Mucosa of rectum (tissue), 2 donors: ENCODE measurements around the gene MAP2K5.

Experiments
- H3K27ac ChIP-seq, 2 donors: one replicate each; pipeline ENCODE4 v1.7.0; 2013; ENCODE audit warnings: inconsistent platforms in 2 of 2, low read depth in 2 of 2, low read length in 2 of 2
- H3K27me3 ChIP-seq, 2 donors: one replicate each; pipeline ENCODE4 v1.7.0; 2013; ENCODE audit warnings: low read length in 2 of 2; ENCODE audit not compliant: control insufficient read depth in 2 of 2, insufficient read depth in 2 of 2
- H3K36me3 ChIP-seq, 2 donors: one replicate each; pipeline ENCODE4 v1.7.0; 2013; ENCODE audit warnings: low read length in 2 of 2; ENCODE audit not compliant: control insufficient read depth in 2 of 2, insufficient read depth in 2 of 2
- H3K4me1 ChIP-seq, 2 donors: one replicate each; pipeline ENCODE4 v1.7.0; 2013; ENCODE audit warnings: low read length in 2 of 2, mild to moderate bottlenecking in 1 of 2; ENCODE audit not compliant: control insufficient read depth in 2 of 2, insufficient read depth in 2 of 2
- H3K4me3 ChIP-seq, 2 donors: one replicate each; pipeline ENCODE4 v1.7.0; 2013; ENCODE audit warnings: low read length in 2 of 2
- H3K9ac ChIP-seq, 2 donors: one replicate each; pipeline ENCODE4 v1.7.0; 2013; ENCODE audit warnings: low read length in 2 of 2, low read depth in 1 of 2, mild to moderate bottlenecking in 1 of 2
- H3K9me3 ChIP-seq, 2 donors: one replicate each; pipeline ENCODE4 v1.7.0; 2013; ENCODE audit warnings: low read length in 2 of 2; ENCODE audit not compliant: control insufficient read depth in 2 of 2
- donor health status: healthy.
- donor health status: Normal muscosa, but diverticular disease.

The MAP2K5 gene

GRCh38 chr15:67678993-67679392 lies 136.5 kb downstream of the MAP2K5 start:
- Histone ChIP-seq H3K9ac (no peak overlapping the region), H3K4me1 (no peaks in the 10 kb centered on the region), H3K9me3 (peaks cover 0 to 2% of the 10 kb centered on the region in 2 donors), H3K27ac (no peak overlapping the region), H3K27me3 (no peaks in the 10 kb centered on the region), H3K4me3 (no peak overlapping the region), H3K36me3 (peaks cover 0 to 2% of the 10 kb centered on the region in 2 donors)

DNA sequence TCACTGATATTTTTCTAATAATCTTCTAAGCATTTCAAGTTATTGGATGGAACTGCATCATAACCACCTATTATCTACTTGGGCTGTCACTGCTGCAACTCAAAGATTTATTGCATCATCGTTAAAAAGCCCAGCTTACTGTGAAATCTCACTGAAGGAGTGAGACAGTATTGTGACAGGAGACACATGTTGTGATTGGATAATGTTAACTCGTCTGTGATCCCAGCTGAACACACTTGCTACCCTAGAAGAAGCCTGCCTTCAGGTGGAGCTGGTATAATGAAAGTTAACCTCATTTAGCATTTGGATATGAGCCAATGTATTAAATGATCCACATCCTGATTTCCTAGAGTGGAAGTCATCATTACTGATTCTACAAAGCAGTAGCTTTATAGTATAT lies 138.1 kb downstream of the MAP2K5 start:
- peaks cover 0 to 2% of the 10 kb centered on the region in 2 donors for H3K9me3 ChIP-seq
- no peak overlapping the region for H3K4me3 ChIP-seq
- no peaks in the 10 kb centered on the region for H3K27me3 ChIP-seq
- no peak overlapping the region for H3K27ac ChIP-seq
- peaks cover 0 to 2% of the 10 kb centered on the region in 2 donors for H3K36me3 ChIP-seq
- H3K9ac ChIP-seq: no peak overlapping the region
- no peaks in the 10 kb centered on the region for H3K4me1 ChIP-seq

- Histone ChIP-seq H3K27me3 (no peaks in the 10 kb centered on the region), H3K4me1 (no peaks in the 10 kb centered on the region), H3K4me3 (no peak overlapping the region), H3K9ac (no peak overlapping the region), H3K27ac (no peak overlapping the region), H3K36me3 (peaks cover 0 to 2% of the 10 kb centered on the region in 2 donors), H3K9me3 (peaks cover 0 to 2% of the 10 kb centered on the region in 2 donors)
Observed at GRCh38 chr15:67685008-67685599, 142.6 kb downstream of the MAP2K5 start.

GRCh38 chr15:67685716-67686115 lies 143.2 kb downstream of the MAP2K5 start:
- H3K36me3 ChIP-seq: peaks cover 0 to 2% of the 10 kb centered on the region in 2 donors
- no peaks in the 10 kb centered on the region for H3K4me1 ChIP-seq
- H3K9me3 ChIP-seq: peaks cover 0 to 2% of the 10 kb centered on the region in 2 donors
- H3K27ac ChIP-seq: no peak overlapping the region
- no peaks in the 10 kb centered on the region for H3K27me3 ChIP-seq
- H3K9ac ChIP-seq: no peak overlapping the region
- no peak overlapping the region for H3K4me3 ChIP-seq

DNA sequence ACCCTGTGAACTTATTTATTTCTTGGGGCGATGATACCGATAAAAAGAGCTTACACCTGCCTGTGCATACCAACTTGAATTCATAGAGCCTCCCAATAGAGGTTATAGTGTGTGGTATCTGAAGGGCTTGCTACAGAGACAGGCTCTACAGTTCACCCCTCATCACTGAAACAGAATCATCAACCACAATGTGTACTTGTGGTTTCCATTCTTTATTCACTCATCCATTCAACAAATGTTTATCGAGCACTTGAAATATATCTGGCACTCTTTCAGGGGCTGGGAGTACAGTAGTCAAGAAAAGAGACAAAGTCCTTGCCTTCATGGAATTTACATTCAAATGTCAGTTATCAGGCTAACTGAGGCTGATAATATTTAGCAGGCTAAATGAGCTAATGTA lies 148.4 kb downstream of the MAP2K5 start:
- Histone ChIP-seq H3K9me3 (no peaks in the 10 kb centered on the region), H3K27ac (no peak overlapping the region), H3K36me3 (no peaks in the 10 kb centered on the region), H3K4me1 (no peaks in the 10 kb centered on the region), H3K4me3 (no peak overlapping the region), H3K9ac (no peak overlapping the region), H3K27me3 (no peaks in the 10 kb centered on the region)

- H3K4me3 ChIP-seq: no peak overlapping the region
- H3K4me1 ChIP-seq: no peaks in the 10 kb centered on the region
- no peak overlapping the region for H3K27ac ChIP-seq
Observed at GRCh38 chr15:67691450-67691849, 148.9 kb downstream of the MAP2K5 start.

GRCh38 chr15:67692573-67692972 lies 150.1 kb downstream of the MAP2K5 start:
- no peak overlapping the region for H3K4me3 ChIP-seq
- H3K9ac ChIP-seq: no peak overlapping the region
- H3K27ac ChIP-seq: no peak overlapping the region
- no peaks in the 10 kb centered on the region for H3K36me3 ChIP-seq
- no peaks in the 10 kb centered on the region for H3K9me3 ChIP-seq
- H3K4me1 ChIP-seq: no peaks in the 10 kb centered on the region
- no peaks in the 10 kb centered on the region for H3K27me3 ChIP-seq

More at GRCh38 chr15:67691450-67691849, 148.9 kb downstream of the MAP2K5 start:
- no peak overlapping the region for H3K9ac ChIP-seq
- no peaks in the 10 kb centered on the region for H3K27me3 ChIP-seq
- no peaks in the 10 kb centered on the region for H3K36me3 ChIP-seq
- H3K9me3 ChIP-seq: no peaks in the 10 kb centered on the region

DNA sequence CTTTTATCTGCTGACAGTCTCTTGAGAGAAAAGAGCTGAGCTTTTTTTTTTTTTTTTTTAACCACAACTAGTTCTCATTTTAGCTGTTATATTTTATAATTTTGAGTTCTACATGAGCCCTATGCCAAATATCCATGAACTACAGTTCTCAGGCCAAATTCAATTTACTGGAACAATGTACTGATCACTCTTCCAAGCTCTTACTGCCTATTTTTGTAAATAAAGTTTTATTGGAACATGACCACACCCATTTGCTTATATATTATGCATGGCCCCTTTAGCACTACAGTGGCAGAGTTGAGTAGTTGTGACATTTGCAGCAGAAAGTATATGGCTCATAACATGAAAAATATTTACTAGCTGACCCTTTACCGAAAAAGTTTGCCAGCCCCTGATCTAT lies 153.6 kb downstream of the MAP2K5 start:
- Histone ChIP-seq H3K27ac (no peak overlapping the region), H3K4me3 (no peak overlapping the region), H3K9me3 (no peaks in the 10 kb centered on the region), H3K36me3 (no peaks in the 10 kb centered on the region), H3K27me3 (no peaks in the 10 kb centered on the region), H3K9ac (no peak overlapping the region), H3K4me1 (no peaks in the 10 kb centered on the region)

GRCh38 chr15:67700023-67700422 lies 157.5 kb downstream of the MAP2K5 start:
- H3K9me3 ChIP-seq: no peaks in the 10 kb centered on the region
- no peak overlapping the region for H3K9ac ChIP-seq
- H3K27ac ChIP-seq: no peak overlapping the region
- no peaks in the 10 kb centered on the region for H3K27me3 ChIP-seq
- no peak overlapping the region for H3K4me3 ChIP-seq
- H3K4me1 ChIP-seq: no peaks in the 10 kb centered on the region
- H3K36me3 ChIP-seq: peaks cover 0 to 6% of the 10 kb centered on the region in 2 donors

GRCh38 chr15:67701669-67702068 lies 159.2 kb downstream of the MAP2K5 start:
- H3K9ac ChIP-seq: no peak overlapping the region
- H3K9me3 ChIP-seq: no peaks in the 10 kb centered on the region
- H3K27me3 ChIP-seq: no peaks in the 10 kb centered on the region
- H3K36me3 ChIP-seq: peaks cover 0 to 7% of the 10 kb centered on the region in 2 donors
- no peak overlapping the region for H3K4me3 ChIP-seq
- H3K4me1 ChIP-seq: no peaks in the 10 kb centered on the region
- H3K27ac ChIP-seq: no peak overlapping the region
